WTC11 (cell line): ENCODE measurements around the gene LCE5A. TPM values are rescaled to one million over a fixed set of nuclear protein-coding genes. Genes with fewer than 3 reads are reported as not detected.

Source experiments
- ATAC-seq: fragments of 200-7000 bp; cut with Tn5 transposase; 2 replicates; pipeline ENCODE4 v1.10.0; 2021; ENCODE audit warnings: mild to moderate bottlenecking, moderate library complexity
- CTCF ChIA-PET: fragments of 300-600 bp; sonication (Branson Sonifier 250); formaldehyde crosslinking; loops from one replicate; lab custom pipeline; 2021; ENCODE audit warnings: antibody characterized with exemption; lab: Charles Lee
- POLR2A ChIA-PET: fragments of 350-600 bp; sonication (Branson Sonifier 250); formaldehyde crosslinking; loops from one replicate; lab custom pipeline; 2021; ENCODE audit warnings: antibody characterized with exemption; lab: Charles Lee
- DNase-seq: peaks from one replicate; pipeline ENCODE4 v3.0.0; 2021; ENCODE audit warnings: low spot score
- H3K27ac Mint-ChIP-seq: 2 replicates; pipeline ENCODE4 v1.8.0; 2021; ENCODE audit warnings: mixed read lengths
- H3K27me3 Mint-ChIP-seq: 2 replicates; pipeline ENCODE4 v1.8.0; 2021; ENCODE audit warnings: low read depth, mild to moderate bottlenecking, moderate library complexity, mixed read lengths
- H3K36me3 Mint-ChIP-seq: 2 replicates; pipeline ENCODE4 v1.8.0; 2021; ENCODE audit warnings: mixed read lengths
- H3K4me1 Mint-ChIP-seq: 2 replicates; pipeline ENCODE4 v1.8.0; 2022; ENCODE audit warnings: mixed read lengths
- H3K4me3 Mint-ChIP-seq: 2 replicates; pipeline ENCODE4 v1.8.0; 2021; ENCODE audit warnings: mild to moderate bottlenecking, moderate library complexity, mixed read lengths
- H3K9me3 Mint-ChIP-seq: 2 replicates; pipeline ENCODE4 v1.8.0; 2021; ENCODE audit warnings: mixed read lengths
- CREB1 ChIP-seq: sonication (generic); formaldehyde crosslinking; IDR thresholded peaks from 2 replicates; pipeline ENCODE4 v1.8.0; 2023; ENCODE audit warnings: mild to moderate bottlenecking, missing genetic modification reagents
- CREM ChIP-seq: sonication (generic); formaldehyde crosslinking; IDR thresholded peaks from 2 replicates; pipeline ENCODE4 v1.8.1; 2022; ENCODE audit warnings: mild to moderate bottlenecking, missing genetic modification reagents, moderate library complexity
- ELF4 ChIP-seq: sonication (generic); formaldehyde crosslinking; IDR thresholded peaks from 2 replicates; pipeline ENCODE4 v1.8.1; 2022; ENCODE audit warnings: low read depth, mild to moderate bottlenecking, moderate library complexity, missing genetic modification reagents
- GABPB1 ChIP-seq: sonication (generic); formaldehyde crosslinking; IDR thresholded peaks from 2 replicates; pipeline ENCODE4 v1.8.1; 2023; ENCODE audit warnings: mild to moderate bottlenecking, missing genetic modification reagents
- GRHL2 ChIP-seq: fragments of 250-450 bp; sonication (Bioruptor Pico); IDR thresholded peaks from 2 replicates; pipeline ENCODE4 v1.8.0; 2022; ENCODE audit warnings: mild to moderate bottlenecking, moderate library complexity; ENCODE audit not compliant: insufficient replicate concordance, severe bottlenecking
- IRF2 ChIP-seq: sonication (generic); formaldehyde crosslinking; IDR thresholded peaks from 2 replicates; pipeline ENCODE4 v1.8.0; 2022; ENCODE audit warnings: low read depth, missing genetic modification reagents, borderline replicate concordance
- JUN ChIP-seq: sonication (generic); formaldehyde crosslinking; IDR thresholded peaks from 2 replicates; pipeline ENCODE4 v1.8.0; 2023; ENCODE audit warnings: mild to moderate bottlenecking, missing genetic modification reagents
- KAT7 ChIP-seq: sonication (generic); formaldehyde crosslinking; IDR thresholded peaks from 2 replicates; pipeline ENCODE4 v1.8.1; 2023; ENCODE audit warnings: missing genetic modification reagents, mild to moderate bottlenecking, borderline replicate concordance
- MXD4 ChIP-seq: fragments of 250-450 bp; sonication (Bioruptor Pico); IDR thresholded peaks from 2 replicates; pipeline ENCODE4 v1.8.0; 2021; ENCODE audit warnings: mild to moderate bottlenecking, moderate library complexity, borderline replicate concordance
- NFATC4 ChIP-seq: fragments of 250-450 bp; sonication (Bioruptor Pico); IDR thresholded peaks from 2 replicates; pipeline ENCODE4 v1.9.0; 2021; ENCODE audit warnings: mild to moderate bottlenecking
- PRRX2 ChIP-seq: fragments of 250-450 bp; sonication (Bioruptor Pico); IDR thresholded peaks from 2 replicates; pipeline ENCODE4 v1.8.0; 2021; ENCODE audit warnings: mild to moderate bottlenecking
- TCF7 ChIP-seq: sonication (generic); formaldehyde crosslinking; IDR thresholded peaks from 2 replicates; pipeline ENCODE4 v1.8.0; 2022; ENCODE audit warnings: mild to moderate bottlenecking, low read depth, missing genetic modification reagents, moderate library complexity
- ZBTB21 ChIP-seq: sonication (generic); formaldehyde crosslinking; IDR thresholded peaks from 2 replicates; pipeline ENCODE4 v1.8.1; 2023; ENCODE audit warnings: mild to moderate bottlenecking, missing genetic modification reagents, borderline replicate concordance
- ZNF121 ChIP-seq: sonication (generic); formaldehyde crosslinking; IDR thresholded peaks from 2 replicates; pipeline ENCODE4 v1.8.0; 2023; ENCODE audit warnings: missing genetic modification reagents
- ZNF416 ChIP-seq: fragments of 250-450 bp; sonication (Bioruptor Pico); IDR thresholded peaks from 2 replicates; pipeline ENCODE4 v1.9.0; 2021; ENCODE audit warnings: mild to moderate bottlenecking, inconsistent platforms
- total RNA-seq: library from RNA; stranded (reverse); gene quantifications from 3 replicates; pipeline ENCODE4 v1.2.3, GENCODE V29; 2021
- TF ChIP-seq, protein P1 (sequence below): sonication (generic); formaldehyde crosslinking; IDR thresholded peaks from 2 replicates; pipeline ENCODE4 v1.8.1; 2022; ENCODE audit warnings: mild to moderate bottlenecking, missing genetic modification reagents, moderate library complexity, borderline replicate concordance
- TF ChIP-seq, protein P2 (sequence below): sonication (generic); formaldehyde crosslinking; IDR thresholded peaks from 2 replicates; pipeline ENCODE4 v1.8.0; 2022; ENCODE audit warnings: mild to moderate bottlenecking, missing genetic modification reagents
- TF ChIP-seq, protein P3 (sequence below): sonication (generic); formaldehyde crosslinking; conservative IDR thresholded peaks from 2 replicates; pipeline ENCODE4 v1.8.1; 2022; ENCODE audit warnings: mild to moderate bottlenecking, missing genetic modification reagents
- TF ChIP-seq, protein P4 (sequence below): sonication (generic); formaldehyde crosslinking; IDR thresholded peaks from 2 replicates; pipeline ENCODE4 v1.8.0; 2023; ENCODE audit warnings: mild to moderate bottlenecking, missing genetic modification reagents
- TF ChIP-seq, protein P5 (sequence below): fragments of 200-600 bp; IDR thresholded peaks from 2 replicates; pipeline ENCODE4 v1.8.0; 2022; ENCODE audit warnings: antibody characterized with exemption

The LCE5A gene
- total RNA-seq, 1 experiment from 2014 or later: not detected

DNA sequence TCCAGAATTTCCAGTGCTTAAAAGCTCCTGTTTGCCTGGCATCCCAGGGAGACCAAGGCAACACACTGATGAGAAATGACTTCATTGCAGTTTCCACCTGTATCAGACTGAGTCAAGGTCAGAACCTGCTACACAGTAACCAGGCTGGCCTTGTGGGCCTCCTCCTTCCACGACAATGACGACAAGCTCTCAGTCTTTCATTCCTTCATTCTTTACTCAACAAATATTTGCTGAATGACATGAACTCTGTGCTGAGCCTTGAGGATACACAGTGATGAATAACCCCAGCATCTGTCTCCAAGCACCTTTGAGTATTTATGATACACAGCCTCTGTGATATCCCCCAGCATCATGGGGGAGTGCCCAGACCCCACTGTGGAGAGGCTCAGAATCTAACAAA is 8.9 kb upstream of the LCE5A start (continued):
- TF ChIP-seq PRRX2 (CRISPR knock-in tag) (no peak), GABPB1 (CRISPR knock-in tag) (no peak), ZBTB21 (CRISPR knock-in tag) (no peak)
- TF ChIP-seq, protein P1, sequence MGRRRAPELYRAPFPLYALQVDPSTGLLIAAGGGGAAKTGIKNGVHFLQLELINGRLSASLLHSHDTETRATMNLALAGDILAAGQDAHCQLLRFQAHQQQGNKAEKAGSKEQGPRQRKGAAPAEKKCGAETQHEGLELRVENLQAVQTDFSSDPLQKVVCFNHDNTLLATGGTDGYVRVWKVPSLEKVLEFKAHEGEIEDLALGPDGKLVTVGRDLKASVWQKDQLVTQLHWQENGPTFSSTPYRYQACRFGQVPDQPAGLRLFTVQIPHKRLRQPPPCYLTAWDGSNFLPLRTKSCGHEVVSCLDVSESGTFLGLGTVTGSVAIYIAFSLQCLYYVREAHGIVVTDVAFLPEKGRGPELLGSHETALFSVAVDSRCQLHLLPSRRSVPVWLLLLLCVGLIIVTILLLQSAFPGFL (CRISPR knock-in tag): no peak
- TF ChIP-seq, protein P2, sequence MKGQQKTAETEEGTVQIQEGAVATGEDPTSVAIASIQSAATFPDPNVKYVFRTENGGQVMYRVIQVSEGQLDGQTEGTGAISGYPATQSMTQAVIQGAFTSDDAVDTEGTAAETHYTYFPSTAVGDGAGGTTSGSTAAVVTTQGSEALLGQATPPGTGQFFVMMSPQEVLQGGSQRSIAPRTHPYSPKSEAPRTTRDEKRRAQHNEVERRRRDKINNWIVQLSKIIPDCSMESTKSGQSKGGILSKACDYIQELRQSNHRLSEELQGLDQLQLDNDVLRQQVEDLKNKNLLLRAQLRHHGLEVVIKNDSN (CRISPR knock-in tag): no peak

DNA sequence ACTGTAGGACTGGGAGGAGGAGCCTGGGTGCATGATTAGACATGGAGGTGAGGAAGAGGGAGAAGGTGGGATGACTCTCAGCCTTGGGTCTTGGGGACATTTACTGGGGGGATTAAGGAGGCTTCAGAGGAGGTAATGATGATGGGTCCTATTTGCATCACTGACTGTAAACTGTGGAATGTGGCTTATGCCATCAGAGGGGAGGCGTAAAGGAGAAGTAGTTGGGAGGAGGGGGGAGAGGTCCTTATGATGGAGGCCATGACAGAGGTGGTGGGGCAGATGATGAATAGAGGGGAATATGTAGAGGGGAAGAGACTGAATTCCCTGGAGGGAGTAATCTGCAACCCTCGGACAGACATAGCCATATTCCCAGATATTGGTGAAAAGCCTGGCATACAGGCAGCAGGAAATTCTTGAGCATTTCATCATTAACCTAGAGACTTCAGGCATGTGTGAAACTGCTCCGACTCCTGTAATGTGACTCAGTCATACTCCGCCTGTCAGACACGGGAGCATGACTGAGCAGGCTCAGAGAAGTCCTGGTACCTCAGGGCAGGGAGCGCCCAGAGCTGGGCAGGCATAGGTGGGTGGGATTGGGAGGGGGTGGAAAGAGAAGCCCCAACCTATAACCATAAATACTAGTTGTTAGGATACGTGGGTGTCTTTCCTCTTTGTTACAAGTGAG is 8.0 kb upstream of the LCE5A start:
- POLR2A ChIA-PET: no interaction called here
- H3K4me3 Mint-ChIP-seq: no peak overlapping the region
- TF ChIP-seq KAT7 (CRISPR knock-in tag) (no peak), IRF2 (CRISPR knock-in tag) (no peak), ELF4 (CRISPR knock-in tag) (no peak), MXD4 (no peak), JUN (CRISPR knock-in tag) (no peak), TCF7 (no peak), CREM (no peak), NFATC4 (no peak), CREB1 (CRISPR knock-in tag) (no peak), GRHL2 (no peak), ZBTB21 (CRISPR knock-in tag) (no peak), ZNF121 (no peak), ZNF416 (no peak)
- TF ChIP-seq, protein P3, sequence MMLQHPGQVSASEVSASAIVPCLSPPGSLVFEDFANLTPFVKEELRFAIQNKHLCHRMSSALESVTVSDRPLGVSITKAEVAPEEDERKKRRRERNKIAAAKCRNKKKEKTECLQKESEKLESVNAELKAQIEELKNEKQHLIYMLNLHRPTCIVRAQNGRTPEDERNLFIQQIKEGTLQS (CRISPR knock-in tag): no peak
- TF ChIP-seq, protein P4, sequence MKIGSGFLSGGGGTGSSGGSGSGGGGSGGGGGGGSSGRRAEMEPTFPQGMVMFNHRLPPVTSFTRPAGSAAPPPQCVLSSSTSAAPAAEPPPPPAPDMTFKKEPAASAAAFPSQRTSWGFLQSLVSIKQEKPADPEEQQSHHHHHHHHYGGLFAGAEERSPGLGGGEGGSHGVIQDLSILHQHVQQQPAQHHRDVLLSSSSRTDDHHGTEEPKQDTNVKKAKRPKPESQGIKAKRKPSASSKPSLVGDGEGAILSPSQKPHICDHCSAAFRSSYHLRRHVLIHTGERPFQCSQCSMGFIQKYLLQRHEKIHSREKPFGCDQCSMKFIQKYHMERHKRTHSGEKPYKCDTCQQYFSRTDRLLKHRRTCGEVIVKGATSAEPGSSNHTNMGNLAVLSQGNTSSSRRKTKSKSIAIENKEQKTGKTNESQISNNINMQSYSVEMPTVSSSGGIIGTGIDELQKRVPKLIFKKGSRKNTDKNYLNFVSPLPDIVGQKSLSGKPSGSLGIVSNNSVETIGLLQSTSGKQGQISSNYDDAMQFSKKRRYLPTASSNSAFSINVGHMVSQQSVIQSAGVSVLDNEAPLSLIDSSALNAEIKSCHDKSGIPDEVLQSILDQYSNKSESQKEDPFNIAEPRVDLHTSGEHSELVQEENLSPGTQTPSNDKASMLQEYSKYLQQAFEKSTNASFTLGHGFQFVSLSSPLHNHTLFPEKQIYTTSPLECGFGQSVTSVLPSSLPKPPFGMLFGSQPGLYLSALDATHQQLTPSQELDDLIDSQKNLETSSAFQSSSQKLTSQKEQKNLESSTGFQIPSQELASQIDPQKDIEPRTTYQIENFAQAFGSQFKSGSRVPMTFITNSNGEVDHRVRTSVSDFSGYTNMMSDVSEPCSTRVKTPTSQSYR (CRISPR knock-in tag): no peak
- TF ChIP-seq, protein P5, sequence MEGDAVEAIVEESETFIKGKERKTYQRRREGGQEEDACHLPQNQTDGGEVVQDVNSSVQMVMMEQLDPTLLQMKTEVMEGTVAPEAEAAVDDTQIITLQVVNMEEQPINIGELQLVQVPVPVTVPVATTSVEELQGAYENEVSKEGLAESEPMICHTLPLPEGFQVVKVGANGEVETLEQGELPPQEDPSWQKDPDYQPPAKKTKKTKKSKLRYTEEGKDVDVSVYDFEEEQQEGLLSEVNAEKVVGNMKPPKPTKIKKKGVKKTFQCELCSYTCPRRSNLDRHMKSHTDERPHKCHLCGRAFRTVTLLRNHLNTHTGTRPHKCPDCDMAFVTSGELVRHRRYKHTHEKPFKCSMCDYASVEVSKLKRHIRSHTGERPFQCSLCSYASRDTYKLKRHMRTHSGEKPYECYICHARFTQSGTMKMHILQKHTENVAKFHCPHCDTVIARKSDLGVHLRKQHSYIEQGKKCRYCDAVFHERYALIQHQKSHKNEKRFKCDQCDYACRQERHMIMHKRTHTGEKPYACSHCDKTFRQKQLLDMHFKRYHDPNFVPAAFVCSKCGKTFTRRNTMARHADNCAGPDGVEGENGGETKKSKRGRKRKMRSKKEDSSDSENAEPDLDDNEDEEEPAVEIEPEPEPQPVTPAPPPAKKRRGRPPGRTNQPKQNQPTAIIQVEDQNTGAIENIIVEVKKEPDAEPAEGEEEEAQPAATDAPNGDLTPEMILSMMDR: no peak
- TF ChIP-seq, protein P2 (CRISPR knock-in tag): no peak
- DNase-seq (no peak), ATAC-seq (no peak)
- no peaks in the 10 kb centered on the region for H3K4me1 Mint-ChIP-seq
- peaks cover 70% of the 10 kb centered on the region for H3K36me3 Mint-ChIP-seq
- peaks cover 91% of the 10 kb centered on the region for H3K9me3 Mint-ChIP-seq
- peaks cover 11% of the 10 kb centered on the region for H3K27me3 Mint-ChIP-seq
- no peak overlapping the region for H3K27ac Mint-ChIP-seq
- CTCF ChIA-PET: no interaction called here
